ENCODE data around the gene AQP3.
"Not testable (repeated sequence)": the region's sequence is repeated elsewhere in the genome, so short reads cannot be mapped to it uniquely, and the experiment has no call there.

Gene AQP3

DNA sequence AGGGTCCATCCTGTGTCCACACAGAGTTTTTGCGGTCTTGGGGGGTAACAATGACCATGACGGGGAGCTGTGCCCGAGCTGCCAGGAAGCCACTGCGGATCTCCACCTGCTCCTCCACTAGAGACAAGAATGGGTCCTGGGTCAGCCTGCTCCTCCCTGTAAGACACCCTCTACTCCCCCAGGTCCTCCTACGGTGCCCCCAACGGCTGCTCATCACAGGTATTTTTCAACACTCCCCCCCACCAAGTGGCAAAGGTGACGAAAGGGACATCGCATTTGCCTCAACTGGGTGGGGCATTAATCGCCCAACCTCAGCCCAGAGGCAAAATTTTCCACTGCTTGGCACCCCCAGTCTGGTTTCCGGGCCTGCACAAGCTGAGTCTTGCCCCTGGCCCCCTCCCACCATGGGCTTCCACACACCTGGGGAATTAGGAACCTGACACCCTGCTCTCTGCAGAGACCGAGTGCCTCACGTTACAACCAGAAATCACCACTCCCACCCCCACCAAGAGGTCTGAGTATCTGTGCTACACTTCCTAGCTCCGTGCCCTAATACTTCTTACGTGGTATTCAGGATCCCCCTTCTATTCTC, 16.7 kb upstream of the AQP3 start:
- no peak for DNase-seq

DNA sequence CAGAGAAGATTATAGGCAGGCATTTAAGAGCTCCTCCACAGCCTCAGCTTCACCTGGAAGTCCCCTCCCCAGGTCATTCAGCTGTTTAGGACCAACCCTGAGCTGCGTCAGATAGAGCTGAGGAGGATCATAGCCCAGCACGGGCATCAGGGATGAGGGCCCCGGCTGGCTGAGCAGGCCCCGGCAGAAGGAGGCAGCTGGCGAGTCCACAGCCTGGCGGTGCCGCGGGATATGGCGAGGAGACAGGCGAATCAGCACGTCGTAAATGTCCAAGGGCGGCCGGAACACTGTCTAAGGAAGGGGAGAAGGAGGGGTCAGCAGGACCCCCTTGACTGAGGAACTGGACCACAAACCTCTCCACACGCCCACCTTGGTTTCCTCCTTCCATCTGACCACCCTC, 15.8 kb upstream of the AQP3 start:
- DNase-seq = no peak

DNA sequence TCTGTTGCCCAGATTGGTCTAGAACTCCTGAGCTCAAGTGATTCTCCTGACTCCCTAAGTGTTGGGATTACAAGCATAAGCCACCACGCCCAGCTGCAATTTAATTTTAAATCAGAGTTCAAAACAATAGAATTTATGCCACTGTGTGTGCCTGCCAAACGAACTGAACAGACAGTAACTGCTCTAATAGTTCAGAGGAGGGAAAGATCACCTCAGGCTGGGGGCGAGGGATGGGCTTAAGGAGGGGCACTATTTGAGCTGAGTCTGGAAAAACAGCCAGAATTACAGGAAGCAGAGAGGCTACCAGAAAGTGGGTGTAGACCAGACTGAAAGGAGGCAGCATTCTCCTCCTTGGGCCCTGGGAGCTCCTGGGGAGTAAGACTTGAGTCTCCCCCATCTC, 14.1 kb upstream of the AQP3 start:
- DNase-seq = no peak

DNA sequence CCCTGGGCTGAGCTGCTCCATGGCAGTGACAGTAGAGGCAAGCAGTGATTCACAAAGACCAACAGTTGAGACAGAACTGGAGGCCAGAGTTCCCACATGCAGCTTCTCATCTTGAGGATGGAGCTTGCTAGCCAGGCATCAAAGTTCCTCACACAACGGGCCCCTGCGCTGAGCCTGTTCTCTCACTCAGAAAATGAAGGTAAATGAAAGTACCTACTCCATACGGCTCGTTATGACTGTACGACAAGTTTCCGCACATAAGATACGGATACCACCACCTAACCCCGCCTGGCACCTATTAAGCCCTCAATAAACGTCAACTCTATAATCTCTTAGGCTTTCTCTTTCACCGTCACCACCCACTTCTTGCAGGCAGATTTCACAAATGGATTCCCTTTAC, 13.5 kb upstream of the AQP3 start:
- no peak for DNase-seq

DNA sequence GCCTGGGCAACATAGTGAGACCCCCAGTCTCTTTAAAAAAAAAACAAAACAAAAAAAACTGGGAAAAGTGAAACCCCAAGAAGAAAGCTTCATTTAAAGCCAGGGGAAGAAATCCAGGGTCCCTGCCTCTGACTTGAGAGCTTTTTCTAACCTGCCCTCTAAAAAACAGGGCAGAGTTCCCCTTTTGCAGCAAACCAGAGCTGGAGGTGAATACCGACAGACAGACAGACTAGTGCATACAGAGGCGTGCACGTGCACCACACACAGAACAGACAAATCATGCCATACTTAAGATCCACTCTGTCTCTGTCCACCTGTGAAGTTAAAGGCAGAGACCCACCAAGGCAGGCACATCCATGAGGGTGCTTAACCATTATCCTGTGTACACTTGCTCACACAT, 11.7 kb upstream of the AQP3 start:
- DNase-seq = no peak

DNA sequence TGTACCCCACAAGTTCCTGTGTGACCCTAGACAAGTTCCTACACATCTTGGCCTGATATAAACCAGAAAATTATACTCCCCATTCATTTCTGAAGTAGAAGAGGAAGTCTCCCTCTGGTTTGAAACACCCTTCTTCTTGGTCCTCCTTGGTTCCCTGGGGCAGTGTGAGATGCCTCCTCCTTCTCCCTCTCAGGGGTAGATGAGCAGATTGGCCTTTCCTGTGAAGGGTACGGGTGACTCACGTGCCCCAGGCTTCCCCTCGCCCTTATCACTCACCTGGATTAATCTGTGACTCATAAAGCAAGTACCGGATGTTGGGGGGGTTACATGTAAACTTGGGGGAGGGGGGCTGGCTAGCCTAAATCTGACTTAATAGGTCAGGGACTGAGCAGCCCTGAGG, 11.1 kb upstream of the AQP3 start:
- no peak for DNase-seq

DNA sequence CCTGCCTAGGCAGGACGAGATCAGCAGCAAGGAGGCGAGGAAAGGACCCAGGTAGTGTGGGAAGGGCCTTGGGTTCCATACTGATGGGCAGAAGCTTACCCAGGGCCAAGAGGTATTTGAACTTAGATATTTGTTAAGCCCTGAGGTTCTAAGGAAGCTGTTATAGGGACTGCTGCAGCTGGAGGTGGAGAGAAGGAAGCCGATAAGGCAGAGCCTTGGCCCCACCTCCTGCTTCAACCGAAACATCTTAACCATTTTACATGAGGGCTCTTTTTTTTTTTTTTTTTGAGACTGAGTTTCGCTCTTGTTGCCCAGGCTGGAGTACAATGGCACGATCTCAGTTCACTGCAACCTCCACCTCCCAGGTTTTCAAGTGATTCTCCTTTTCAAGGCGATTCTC, 8.6 kb upstream of the AQP3 start:
- no peak for DNase-seq

DNA sequence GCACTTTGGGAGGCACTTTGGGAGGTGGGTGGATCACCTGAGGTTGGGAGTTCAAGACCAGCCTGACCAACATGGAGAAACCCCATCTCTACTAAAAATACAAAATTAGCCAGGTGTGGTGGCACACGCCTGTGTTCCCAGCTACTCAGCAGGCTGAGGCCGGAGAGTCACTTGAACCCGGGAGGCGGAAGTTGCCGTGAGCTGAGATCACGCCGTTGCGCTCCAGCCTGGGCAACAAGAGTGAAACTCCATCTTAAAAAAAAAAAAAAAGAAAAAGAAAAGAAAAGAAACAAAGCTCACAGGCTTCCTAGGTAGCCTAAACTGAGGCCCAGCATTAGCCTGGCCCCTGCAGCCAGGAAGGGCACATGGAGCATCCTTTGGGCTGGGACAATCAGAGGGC, 8.1 kb upstream of the AQP3 start:
- not testable (repeated sequence) for DNase-seq

DNA sequence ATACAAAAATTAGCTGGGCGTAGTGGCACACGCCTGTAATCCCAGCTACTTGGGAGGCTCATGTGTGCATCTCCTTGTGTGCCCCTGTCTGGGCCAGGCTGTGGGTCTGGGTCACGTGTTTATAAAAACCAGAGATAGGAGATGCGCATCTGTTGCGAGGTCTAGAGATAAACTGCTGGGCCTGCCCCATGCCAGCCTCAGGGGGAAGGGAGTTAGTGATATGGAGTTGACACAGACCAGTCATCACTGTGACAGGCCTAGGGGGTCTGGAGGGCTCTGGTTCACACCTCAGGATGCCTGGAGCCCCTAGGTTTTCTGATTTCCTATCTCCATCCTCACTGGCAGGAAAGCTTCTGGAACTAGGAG, 7.3 kb upstream of the AQP3 start:
- not testable (repeated sequence) for DNase-seq

DNA sequence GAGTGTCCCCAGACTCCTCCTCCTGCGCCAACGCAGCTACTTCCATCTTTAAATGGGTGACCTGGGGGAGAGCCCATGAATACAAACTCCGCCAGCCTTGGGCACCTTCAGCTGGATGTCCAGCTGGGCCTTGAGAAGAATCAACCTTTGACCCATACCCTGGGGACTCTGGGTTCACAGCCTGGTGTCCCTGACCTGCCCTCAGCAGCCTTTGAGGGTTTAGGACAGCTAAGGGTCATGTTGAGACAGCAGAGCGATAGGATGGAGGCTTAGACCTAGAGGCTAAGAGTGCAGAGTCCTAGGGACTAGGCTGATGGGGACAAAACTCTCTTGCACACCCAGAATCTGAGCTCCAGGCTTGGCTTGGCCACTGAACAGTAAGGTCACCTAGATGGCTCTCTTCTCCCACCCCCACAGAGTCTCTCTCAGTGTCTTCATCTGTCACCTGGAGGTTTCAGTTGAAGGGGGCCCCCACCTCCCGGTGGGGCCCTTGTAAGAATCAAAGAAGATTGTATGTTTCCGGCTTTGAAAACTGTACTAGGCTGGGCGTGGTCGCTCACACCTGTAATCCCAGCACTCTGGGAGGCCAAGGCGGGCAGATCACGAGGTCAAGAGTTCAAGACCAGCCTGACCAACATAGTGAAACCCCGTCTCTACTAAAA, 6.7 kb upstream of the AQP3 start:
- no peak for DNase-seq

DNA sequence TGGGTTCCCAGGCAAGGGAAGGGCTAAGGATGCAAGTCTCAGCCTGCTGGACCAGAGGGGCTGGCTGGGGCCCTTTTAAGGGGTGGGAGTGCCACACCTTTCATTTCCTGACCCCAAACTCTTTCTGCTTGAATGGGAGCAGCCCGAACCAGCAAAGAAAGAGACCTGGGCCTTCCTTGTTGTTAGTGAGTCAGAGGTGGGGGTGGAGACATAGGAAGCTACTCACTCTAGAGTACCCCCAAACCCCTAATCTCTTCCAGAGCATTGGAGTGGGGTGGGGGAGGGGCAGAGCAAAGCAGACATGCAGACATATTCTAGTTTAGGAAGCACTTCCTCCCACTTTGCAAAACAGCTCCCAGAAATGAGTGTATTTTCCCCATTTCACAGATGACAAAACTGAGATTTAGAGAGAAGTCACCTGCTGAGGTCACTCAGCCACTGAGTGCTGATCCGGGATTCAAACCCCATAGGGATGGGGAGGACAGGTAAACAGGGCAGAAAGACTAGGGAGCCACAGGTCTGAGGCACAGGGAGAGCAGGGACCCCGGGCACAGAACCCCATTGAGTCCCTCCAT, 6.0 kb upstream of the AQP3 start:
- no peak for DNase-seq

DNA sequence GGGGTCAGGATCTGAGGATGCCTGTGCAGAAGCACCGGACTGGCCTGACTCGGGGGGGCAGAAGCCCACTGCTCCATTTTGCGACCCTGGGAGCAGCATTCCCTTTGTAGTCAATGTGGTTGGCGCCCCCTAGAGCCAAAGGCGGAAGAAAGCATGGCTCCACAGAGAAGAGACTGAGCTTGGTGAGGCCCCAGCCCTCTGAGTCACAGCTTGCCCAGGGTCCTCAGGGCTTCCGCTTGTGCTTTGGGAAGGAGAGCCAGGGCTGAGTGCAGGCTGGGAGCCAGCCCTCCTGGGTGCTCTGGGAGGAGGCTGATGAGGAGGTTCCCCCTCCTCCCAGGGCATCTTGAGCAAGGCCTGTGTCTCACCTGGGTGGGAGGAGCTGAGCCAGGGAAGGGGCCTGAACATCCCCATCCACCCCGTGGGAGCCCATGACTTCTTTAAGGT, 5.5 kb upstream of the AQP3 start:
- no peak for DNase-seq

DNA sequence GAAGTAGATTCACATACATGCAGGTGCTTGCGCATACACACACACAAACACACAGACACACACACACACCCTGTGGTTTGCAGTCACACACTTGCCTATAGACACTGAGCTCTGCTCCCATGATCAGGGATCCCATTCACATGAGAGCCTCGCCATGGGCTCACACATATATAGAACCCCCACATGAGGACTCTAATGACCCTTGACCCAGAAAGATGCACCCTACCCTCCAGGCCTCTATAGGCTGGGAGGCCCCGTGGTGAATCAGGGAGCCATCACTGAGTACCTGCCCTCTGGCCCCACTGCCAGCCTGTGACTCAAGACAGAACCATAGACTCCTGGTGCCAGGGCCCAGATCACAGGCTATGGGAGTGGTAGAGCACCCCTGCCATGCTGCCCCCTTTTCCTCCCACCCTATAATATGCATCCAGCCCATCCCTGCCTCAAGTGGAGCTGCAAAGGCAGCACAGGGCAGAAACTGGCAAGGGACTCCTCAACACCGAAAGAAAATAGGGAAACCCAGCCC, 3.3 kb upstream of the AQP3 start:
- no peak for DNase-seq

DNA sequence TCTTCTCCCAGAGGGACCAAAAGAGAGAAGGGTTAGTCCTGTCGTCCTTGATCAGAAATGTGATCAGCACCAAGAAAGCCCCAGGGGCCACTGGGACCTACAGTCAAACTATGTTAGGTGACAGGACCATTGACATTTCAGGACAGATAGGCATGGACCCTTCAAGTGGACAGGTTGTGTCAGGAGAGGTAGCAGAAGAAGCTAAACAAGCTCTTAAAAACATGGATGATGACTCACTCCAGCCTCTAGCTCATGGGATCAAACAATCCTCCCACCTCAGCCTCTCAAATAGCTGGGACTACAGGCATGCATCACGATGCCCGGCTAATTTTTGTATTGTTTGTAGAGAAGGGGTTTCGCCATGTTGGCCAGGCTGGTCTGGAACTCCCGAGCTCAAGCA, 2.3 kb upstream of the AQP3 start:
- DNase-seq = no peak

DNA sequence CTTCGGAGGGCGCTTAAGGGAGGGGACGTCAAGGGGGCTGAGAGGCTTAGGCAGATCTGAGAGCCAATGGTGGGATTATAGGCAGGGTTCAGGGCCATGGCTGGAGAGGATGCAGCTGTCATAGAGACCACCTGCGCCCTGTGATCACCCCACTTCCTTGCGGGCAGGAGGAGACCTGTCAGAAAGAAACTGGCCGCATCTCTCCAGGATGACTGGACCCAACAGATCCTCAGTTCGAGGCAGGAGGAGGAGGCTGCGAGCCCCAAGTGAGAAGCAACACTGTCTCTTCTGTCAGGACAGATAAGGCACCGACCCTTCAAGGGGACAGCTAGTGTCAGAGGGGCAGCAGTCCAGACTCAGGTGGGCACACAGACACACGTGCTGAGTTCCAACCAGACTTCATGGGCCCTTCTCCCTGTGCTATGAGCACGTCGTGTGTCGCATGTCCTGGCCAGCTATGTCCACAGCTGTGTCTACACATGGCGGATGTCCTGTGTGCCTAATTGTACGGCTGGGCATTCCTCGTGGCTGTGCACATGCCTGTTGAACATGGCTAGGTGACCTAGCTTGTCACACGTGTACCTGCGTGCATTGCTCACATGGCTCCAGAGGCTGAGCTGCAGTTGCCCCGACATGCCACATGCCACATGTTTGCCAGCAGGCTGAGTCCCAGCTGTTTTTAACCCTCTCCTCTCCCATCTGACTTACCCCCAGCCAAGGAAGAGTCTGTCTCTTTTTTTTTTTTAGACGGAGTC, 583 bp upstream of the AQP3 start:
- no peak for DNase-seq

DNA sequence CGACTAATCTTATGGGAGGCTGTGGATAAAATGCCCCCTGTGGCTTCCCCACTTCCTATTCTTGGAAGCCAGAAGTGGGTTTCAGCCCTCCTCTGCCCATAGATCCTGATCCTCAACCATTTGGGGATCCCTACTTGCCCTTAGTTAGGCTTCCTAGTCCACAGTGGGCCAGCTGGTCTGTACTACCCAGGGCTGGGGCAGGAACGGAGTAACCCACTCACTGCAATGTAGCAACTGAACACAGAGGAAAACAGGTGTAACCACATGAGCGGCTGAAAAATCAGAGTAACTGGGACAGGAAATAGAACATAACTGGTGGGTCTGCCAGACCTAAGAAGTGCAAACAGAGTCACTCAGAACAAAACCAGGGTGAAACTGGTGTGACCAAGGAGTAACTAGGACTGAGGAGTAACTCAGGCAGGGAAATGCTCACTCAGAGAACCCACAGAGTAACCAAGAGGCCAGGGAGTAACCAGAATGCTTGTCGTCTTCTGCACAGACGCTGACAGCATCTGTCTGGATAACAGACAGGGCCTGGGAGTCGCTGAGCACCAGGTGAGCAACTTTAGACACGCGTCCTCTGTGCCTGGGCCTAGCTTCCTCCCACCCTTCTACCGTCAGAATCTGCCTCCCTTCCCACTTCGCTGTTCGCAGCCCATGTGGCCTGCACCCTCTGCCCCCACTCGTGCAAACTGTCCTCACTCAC, 1.0 kb downstream of the AQP3 start:
- DNase-seq = no peak

DNA sequence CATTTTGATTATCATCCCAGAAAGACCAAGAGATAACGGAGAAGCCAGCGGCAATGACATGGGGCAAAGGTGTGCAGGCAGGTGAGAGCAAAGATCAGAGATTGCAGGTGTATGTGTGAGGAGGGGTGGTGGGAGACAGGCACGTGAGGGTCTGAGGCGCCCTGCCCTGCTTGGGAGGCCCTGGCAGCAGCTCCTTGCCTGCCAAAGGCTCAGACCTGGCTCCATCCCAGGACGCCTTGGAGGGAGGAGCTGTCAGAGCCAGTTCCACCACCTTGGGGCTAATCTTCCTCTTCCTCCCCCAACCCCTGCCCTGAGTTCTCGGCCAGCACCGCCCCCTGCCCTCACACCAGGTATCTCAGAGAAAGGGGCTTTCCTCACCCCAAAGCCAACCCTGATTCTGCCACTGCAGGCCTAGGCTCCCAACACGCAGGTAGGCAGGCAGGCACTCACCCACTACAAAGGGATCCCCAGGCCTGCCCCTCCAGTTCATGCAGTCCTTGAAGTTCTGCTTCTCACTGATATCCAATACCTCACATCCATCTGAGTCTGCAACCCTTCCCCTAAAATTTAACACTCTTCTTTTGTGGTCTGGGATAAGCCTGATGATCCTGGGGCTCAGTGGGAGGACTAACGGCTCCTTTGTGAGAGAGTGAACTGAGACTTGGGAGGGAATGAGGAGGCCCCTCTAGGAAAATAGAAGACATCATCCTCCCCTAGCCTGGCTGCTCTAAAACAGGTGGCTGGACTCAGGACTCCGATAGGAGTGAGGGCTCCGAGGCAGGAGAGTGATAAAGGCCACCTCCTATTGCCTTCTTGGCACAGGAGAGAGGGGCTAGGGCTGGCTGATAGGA, 1.8 kb downstream of the AQP3 start:
- no peak for DNase-seq

DNA sequence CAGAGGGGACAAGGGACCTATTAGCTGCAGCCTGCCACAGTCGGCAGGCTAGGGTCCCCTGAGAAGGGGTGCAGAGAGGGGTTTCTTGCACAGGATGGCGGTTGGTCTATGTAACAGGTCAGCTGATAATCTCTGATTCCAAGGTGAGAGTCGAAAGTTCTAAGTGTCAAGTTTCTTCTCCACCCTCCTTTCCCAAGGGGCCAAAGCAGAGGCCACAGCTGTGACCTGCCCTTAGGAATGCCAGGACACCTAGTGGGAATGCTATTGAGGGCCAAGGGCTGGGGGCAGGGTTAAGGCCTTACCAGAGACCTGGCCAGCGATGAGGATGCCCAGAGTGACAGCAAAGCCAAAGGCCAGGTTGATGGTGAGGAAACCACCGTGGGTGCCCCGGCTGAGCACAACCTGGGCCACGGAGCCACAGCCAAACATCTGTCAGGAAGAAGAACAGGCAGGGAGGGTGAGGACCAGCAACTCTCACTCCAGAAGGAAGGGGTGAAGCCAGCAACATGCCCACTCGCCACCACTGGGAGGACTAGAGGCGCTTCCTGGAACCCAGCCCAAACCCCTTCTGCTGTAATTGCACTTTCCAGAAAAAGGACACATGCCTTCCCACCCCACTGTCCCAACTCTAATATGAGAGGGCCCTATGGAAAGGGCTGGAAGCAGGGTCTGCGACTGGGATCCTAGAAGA, 3.8 kb downstream of the AQP3 start:
- no peak for DNase-seq

DNA sequence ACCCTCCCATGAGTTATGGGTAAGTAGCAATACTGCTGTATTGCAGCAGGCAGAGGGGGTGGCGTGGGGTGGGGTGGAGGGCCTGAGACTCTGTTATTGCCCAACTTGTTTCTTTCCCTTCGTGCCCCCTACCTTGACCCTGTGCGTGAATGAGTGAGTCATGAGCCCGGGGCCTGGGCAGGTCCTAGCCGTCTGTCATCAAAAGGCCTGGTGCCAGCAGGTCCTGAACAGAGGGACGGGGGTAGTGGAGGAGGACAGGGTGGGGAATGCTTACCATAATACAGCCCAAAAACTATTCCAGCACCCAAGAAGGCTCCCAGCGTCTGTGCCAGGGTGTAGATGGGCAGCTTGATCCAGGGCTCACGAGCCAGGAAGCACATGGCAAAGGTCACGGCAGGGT, 4.3 kb downstream of the AQP3 start:
- DNase-seq = no peak

DNA sequence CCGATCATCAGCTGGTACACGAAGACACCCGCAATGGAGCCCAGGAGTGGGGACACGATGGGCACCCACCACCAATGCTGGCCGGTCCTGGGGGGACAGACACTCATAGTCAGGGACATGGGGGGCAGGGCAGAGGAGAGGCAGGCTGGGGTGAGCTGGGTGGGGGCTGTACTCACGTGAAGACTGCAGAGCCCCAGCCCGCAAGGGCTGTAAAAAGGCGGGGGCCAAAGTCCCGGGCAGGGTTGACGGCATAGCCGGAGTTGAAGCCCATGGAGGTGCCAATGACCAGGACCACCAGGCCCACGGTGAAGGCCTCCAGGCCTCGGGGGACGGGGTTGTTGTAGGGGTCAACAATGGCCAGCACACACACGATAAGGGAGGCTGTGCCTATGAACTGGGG, 5.3 kb downstream of the AQP3 start:
- DNase-seq = no peak

DNA sequence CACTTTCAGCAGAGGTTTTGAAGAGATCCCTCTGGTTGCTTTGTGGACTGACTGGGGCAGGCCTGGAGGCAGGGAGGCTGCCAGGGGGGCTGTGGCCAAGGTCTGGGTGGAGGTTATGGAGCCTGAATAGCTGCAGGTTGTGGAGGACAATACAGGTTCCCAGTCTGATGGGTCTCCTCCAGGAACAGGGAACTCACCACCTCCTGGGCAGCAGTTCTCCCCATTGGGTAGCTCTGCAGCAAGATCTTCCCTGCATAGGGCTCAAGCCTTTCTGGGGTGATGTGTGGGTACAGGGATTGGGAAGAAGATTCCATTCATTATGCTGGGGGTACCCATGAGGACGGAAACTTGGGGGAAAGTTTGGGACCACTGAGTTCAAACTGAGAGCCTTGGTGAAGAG, 6.8 kb downstream of the AQP3 start:
- DNase-seq = no peak

DNA sequence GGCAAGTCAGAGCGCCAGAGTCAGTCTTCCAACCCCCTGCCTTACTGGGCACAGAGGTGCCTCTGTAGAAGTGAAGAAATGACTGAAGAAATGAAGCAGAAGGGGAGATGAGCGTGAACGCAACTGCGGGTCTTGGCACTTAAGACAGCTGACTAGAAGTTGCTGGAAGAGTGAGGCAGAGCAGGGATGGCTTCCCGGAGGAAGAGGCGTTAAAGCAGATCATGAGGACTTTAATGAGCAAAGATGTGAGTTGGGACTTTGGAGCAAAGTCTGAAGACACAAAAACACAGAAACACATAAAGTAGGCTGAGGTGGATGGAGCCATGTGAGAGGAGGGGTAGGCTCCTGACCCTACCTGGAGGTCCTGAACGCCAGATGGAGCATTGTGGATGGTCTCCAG, 7.2 kb downstream of the AQP3 start:
- no peak for DNase-seq
